ENCODE results near the gene DMBT1. TPM values are rescaled to one million over a fixed set of nuclear protein-coding genes. Genes with fewer than 3 reads are reported as not detected.

The DMBT1 gene
- total and polyA plus RNA-seq, 9 donors: 0.03 to 0.46 (median 0.10) TPM; not detected in 2

GRCh38 chr10:122640921-122641320, 80.4 kb downstream of the DMBT1 start:
- no peaks in the 10 kb centered on the region for H3K27me3 ChIP-seq
- H3K4me1 ChIP-seq (ENCODE audit: insufficient read depth): peaks cover 4% of the 10 kb centered on the region
- TF ChIP-seq EP300 (IDR thresholded peaks at IDR 0.05) (no peak), CTCF (IDR thresholded peaks at IDR 0.05) (no peak), POLR2A (IDR thresholded peaks at IDR 0.05) (no peak)
- DNase-seq: no peak
- H3K36me3 ChIP-seq: no peaks in the 10 kb centered on the region
- no peak overlapping the region for H3K4me3 ChIP-seq
- WGBS, 3 donors: 69 to 84% (median 72%) methylated on average over 3 of the region's 3 CpGs
- intact Hi-C loops (cut with DNase I): no loop called here
- H3K27ac ChIP-seq: no peak overlapping the region
- H3K9me3 ChIP-seq: no peaks in the 10 kb centered on the region

GRCh38 chr10:122642726-122643605, 82.4 kb downstream of the DMBT1 start:
- no peak for DNase-seq
- no peaks in the 10 kb centered on the region for H3K9me3 ChIP-seq
- no peaks in the 10 kb centered on the region for H3K36me3 ChIP-seq
- H3K4me3 ChIP-seq: no peak overlapping the region
- TF ChIP-seq CTCF (IDR thresholded peaks at IDR 0.05) (no peak), POLR2A (IDR thresholded peaks at IDR 0.05) (no peak), EP300 (IDR thresholded peaks at IDR 0.05) (no peak)
- no peaks in the 10 kb centered on the region for H3K27me3 ChIP-seq
- H3K27ac ChIP-seq: no peak overlapping the region
- intact Hi-C loops (cut with DNase I): no loop called here
- H3K4me1 ChIP-seq (ENCODE audit: insufficient read depth): no peaks in the 10 kb centered on the region
- WGBS, 3 donors: 90 to 92% (median 91%) methylated on average over 31 of the region's 31 CpGs

GRCh38 chr10:122643931-122644534, 83.5 kb downstream of the DMBT1 start:
- no peak overlapping the region for H3K4me3 ChIP-seq
- H3K9me3 ChIP-seq: no peaks in the 10 kb centered on the region
- WGBS, 3 donors: 80 to 91% (median 88%) methylated on average over 13 of the region's 13 CpGs
- no peaks in the 10 kb centered on the region for H3K4me1 ChIP-seq (ENCODE audit: insufficient read depth)
- no peaks in the 10 kb centered on the region for H3K27me3 ChIP-seq
- TF ChIP-seq EP300 (IDR thresholded peaks at IDR 0.05) (no peak), CTCF (IDR thresholded peaks at IDR 0.05) (no peak), POLR2A (IDR thresholded peaks at IDR 0.05) (no peak)
- intact Hi-C loops (cut with DNase I): no loop called here
- H3K36me3 ChIP-seq: no peaks in the 10 kb centered on the region
- DNase-seq: no peak
- no peak overlapping the region for H3K27ac ChIP-seq

GRCh38 chr10:122646511-122647382, 86.2 kb downstream of the DMBT1 start:
- Histone ChIP-seq H3K4me1 (ENCODE audit: insufficient read depth) (no peaks in the 10 kb centered on the region), H3K27ac (no peak overlapping the region), H3K27me3 (no peaks in the 10 kb centered on the region), H3K9me3 (no peaks in the 10 kb centered on the region), H3K36me3 (no peaks in the 10 kb centered on the region), H3K4me3 (no peak overlapping the region)
- intact Hi-C loops (cut with DNase I): no loop called here
- no peak for DNase-seq
- WGBS, 3 donors: 58 to 74% (median 74%) methylated on average over 10 of the region's 10 CpGs
- no peak for TF ChIP-seq EP300 (IDR thresholded peaks at IDR 0.05)
- no peak for TF ChIP-seq POLR2A (IDR thresholded peaks at IDR 0.05)
- TF ChIP-seq CTCF (IDR thresholded peaks at IDR 0.05): no peak
